LNCAP (cell line): ENCODE data around the gene IDUA.

Experiments used
- TF ChIP-seq, protein P1 (sequence below): fragments of 450-650 bp; IDR thresholded peaks from 2 replicates; pipeline ENCODE4 v1.5.1; 2017; ENCODE audit warnings: mild to moderate bottlenecking

IDUA gene

DNA sequence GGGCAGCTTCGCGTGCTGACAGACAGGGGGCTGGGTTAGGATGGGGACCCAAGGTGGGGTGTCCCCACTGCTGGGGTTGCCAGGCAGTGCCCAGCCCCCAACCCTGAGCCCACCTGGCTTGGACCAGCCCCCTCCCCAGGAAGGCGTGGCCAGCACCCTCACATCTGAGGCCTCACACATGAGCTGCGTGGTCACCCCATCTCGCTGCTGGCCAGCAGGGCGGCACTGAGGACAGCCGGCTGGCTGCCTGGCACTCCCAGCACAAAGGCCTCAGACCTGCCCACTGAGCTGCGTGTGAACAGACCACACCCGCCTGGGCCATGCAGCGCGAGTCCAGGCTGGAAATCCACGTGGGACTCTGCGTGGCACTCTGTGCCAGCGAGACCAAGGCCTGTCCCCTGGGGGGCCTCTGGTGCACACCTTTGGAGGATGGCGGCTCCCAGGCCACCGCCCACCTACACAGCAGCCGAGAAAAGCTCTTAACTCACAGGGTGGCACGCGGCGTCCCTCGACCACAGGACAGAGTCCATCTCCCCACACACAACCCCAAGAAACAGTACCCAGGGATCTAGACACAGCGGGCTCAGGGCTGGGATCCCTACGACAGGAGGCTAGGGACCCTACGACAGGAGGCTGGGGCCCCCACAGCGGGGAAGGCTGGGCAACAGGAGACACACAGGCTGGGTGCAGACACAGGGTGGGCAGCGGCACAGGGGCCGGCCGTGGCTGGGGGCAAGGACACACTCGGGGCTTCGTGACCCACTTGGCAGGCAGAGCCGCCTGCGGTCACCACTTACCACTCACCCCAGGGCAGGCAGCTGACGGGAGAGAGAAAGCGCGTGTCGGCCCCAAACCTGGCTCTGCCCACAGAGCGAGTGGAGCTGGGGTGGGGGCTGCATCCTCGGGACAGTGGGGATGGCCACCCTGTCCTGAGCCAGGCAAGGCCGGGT, 23.3 kb upstream of the IDUA start:
- TF ChIP-seq, protein P1, sequence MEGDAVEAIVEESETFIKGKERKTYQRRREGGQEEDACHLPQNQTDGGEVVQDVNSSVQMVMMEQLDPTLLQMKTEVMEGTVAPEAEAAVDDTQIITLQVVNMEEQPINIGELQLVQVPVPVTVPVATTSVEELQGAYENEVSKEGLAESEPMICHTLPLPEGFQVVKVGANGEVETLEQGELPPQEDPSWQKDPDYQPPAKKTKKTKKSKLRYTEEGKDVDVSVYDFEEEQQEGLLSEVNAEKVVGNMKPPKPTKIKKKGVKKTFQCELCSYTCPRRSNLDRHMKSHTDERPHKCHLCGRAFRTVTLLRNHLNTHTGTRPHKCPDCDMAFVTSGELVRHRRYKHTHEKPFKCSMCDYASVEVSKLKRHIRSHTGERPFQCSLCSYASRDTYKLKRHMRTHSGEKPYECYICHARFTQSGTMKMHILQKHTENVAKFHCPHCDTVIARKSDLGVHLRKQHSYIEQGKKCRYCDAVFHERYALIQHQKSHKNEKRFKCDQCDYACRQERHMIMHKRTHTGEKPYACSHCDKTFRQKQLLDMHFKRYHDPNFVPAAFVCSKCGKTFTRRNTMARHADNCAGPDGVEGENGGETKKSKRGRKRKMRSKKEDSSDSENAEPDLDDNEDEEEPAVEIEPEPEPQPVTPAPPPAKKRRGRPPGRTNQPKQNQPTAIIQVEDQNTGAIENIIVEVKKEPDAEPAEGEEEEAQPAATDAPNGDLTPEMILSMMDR, result no peak

DNA sequence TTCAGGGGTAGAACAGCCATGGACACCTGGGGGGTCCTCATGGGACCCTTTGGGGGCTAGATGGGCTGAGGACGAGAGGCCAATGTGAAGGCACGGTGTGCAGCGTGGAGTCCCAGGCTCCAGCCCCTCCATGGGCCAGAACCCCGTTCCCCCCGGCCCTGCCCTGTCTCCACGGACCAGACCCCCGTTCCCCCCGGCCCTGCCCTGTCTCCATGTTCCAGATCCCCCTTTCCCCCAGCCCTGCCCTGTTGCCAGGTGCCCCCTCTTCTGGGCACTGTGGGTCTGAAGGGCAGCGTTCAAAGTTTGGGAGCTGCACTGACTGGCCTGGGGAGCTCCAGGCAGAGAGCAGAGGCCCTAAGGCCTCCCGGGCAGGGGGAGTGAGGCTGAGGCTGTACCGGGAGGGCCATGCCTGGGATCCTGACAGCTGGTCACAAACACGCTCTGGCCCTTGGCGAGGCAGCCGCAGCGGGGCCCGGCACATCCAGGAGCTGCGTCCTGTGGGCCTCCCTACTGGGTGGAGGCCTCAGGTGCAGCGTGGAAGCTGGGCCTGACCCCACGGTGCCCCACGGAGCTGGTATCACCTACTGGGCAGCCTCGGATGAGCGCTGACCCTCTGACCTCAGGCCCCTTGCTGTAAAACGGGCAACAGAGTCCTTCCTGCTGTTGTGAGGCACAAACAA, 22.4 kb upstream of the IDUA start:
- TF ChIP-seq, protein P1, result no peak

DNA sequence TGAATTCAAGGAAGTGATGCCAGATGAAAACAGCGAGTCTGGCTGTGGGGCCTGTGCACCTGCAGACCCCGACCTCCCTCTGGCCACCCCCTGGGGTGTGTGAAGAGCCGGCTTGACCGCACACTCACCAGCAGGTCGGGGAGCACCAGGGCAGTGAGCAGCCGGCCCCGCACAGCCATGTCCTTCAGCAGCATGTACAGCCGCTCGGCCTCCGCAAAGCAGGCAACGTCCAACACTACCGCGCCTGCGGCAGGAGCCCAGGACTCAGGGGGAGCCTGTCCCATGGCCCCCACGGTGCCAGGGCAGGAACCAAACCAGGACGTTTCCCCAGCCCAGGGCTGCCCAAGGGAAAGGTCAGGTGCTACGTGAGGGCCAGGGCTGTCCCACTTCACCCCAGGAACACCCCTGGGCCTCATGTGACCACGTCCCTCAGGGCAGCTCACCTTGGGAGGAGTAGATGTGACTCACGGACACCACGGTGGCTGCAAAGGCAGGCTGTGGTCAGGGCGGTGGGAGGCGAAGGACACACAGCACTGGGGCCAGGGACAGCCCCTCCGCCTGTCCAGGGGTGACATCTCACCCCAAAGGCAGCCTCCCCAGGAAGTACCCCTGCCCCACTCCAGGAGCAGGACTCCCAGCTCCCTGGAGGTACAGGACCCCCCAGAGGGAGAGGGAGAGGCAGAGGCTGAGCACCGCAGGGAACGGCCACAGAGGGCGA, 21.6 kb upstream of the IDUA start:
- TF ChIP-seq, protein P1, result no peak

DNA sequence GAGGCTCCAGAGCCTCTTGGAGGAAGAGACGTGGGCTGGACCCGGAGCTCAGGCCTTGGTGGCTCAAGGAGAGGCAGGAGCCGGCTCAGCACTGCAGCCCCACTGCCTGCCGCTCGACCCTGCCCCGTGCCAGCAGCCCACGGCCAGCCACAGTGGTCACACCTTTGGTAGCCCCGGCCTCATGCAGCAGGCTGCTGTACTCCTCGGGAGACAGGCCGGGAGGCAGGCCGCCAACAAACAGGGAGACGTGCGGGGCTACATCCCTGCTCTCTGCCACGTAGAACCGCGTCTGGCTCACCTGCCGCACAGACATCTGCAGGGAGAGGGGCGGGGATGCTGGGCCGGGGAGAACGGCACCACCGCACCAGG, 21.1 kb upstream of the IDUA start:
- TF ChIP-seq, protein P1, result no peak

DNA sequence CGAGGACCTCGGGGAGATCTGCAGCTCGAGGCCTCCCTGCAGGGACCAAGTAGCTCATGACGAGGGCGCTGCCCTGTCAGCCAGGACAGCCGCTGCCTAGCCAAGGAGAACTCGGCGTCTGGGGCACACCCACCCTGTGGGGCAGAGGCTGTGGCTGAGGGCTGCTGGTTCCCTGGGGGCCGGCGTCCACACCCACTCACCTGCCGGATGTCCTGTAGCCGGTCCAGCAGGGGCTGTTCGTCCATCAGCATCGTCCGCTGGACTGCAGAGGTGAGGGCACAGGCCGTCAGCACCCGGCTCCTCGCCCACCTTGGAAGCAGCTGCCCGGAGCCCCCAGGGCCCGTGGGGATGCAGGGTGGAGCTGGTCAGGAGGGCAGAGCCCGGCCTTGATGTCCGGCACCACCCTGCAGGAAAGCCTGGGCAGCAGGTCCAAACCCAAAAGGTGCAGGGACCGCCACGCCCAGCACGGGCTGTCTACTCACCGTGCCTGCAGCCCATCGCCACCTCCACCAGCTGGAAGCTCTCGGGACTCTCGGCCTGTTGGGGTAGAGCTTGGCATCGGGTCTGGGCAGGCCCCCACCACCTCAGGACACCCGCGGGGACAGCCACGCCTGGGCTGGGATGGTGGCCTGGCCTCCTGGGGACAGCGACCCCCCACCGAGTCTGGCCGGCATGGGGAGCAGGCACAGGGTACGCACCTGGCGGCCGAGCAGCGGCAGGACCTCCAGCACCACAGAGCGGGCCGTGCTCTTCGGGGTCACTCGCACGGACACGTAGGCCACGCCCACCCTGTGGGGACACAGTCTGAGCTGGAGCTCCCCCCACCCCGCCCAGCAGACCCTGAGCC, 20.4 kb upstream of the IDUA start:
- TF ChIP-seq, protein P1, result no peak

DNA sequence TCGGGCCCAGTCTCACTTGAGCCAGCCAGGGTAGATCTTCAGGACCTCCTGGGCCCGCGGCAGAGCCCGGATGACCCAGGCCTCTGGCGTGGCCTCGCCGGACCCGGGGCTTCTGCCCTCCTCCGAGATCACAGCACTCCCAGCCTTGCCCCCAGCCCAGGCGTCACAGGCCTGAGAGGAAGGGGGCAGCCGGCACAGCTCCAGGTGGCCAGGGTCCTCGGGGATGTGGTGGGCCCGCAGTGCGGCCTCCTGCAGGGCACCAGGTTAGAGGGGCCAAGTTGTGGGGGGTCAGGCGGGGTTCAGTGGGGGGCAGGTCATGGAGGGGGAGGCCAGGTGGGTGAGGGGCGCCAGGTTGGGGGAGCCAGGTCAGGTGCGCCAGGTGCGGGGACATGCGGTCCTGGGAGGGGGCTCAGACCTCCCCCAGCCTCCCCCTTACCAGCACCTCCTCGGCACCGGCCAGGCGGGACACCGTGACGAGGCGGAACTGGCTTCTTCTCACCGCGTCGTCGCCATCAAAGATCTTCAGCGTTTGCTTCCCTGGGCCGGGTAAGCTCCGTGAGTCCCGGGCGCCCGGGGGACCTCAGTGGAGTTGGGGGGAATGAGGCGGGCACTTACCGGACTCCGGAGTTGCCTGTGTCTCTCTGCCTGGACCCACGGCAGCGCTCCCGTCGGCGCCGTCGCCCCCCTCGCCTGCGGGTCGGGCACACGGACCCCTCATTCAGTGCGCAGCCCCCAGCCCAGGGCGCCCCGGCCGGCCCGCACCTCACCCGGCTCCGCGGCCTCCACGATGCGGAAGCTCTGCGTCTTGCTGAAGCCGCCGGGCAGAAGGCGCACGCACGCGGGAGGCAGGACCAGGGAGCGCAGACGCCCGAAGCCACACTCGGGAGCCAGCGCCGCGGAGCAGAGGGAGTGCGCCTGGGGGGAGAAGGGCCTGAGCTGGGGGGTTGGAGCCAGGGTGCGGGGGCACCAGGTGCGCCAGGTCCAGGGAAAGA, 19.4 kb upstream of the IDUA start:
- TF ChIP-seq, protein P1, result no peak
